T-helper 1 cell (primary cell): ENCODE results near the gene ATG9A.
A peak's percentile ranks its signal among the peaks of the same experiment; 100 is the strongest.

Experiments
- DNase-seq, 5 donors: peaks; one replicate each; pipeline ENCODE4 v3.0.0-alpha.2; 2012 to 2020

The ATG9A gene

DNA sequence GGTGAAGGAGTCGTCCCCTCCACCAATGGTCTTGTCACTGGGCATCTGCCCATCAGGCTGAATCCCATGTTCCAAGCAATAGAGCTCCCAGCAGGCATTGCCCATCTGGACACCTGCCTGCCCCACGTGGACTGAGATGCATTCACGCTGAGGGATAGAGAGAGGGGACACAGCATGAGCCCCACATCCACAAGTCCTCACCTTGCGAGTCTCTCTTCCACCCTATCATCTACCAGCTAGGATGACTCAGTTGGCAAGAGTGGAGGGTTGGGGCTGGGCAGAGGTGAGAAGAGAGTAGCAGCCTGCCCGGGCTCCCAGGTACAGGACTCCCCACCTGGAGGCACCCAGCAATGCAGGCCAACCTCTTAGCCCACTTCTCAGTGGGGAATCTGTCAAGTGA, 22.6 kb upstream of the ATG9A start:
- DNase-seq, result peak in 1 of 5 donors; percentile 39

GRCh38 chr2:219251656-219252055, 22.2 kb upstream of the ATG9A start:
- DNase-seq, result no peak

GRCh38 chr2:219250049-219250781, 20.8 kb upstream of the ATG9A start:
- DNase-seq, result peak in 1 of 5 donors; percentile 30

DNA sequence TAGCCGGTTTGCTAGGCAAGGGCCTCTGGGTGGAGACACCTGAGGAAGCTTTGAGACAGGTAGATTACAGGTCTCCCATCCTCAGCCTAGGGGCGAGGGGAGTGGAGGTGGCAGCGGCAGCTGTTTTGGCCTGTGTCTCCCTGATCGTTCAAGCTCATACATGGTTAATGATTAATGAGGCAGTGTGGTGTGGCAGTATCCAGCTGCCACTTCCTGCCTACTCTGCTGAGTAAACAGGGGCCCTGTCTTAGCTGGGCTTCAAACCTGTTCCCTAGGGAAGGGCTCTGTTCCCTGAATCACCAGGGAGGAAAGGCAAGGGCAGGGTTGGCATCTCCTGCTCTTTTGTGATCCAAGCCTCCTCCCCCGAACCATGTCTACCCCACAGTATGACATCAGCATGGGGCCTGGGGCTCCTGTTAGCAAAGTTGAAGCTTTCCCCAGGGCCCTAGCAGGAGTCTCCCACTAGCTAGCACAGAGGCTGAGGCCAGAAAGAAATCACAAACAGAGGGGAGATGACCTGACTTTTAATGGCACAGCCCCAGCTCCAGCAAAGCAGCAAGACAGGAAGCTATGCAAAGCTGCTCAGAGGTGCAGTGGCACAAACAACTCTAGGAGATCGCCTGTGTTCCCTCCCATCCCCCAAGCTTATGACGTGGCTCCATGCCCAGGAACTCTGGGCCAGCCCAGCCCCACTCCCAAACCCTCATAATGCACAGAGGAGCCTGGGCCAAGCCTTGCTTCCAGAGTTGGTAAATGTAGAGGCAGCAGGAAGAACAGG, 20.0 kb upstream of the ATG9A start:
- DNase-seq, result peak in 2 of 5 donors; percentile 36 to 80

GRCh38 chr2:219248845-219249202, 19.4 kb upstream of the ATG9A start:
- no peak for DNase-seq

- peak; percentile 23 to 87 (median 44) for DNase-seq
Observed at GRCh38 chr2:219247678-219248642, 18.5 kb upstream of the ATG9A start.

DNA sequence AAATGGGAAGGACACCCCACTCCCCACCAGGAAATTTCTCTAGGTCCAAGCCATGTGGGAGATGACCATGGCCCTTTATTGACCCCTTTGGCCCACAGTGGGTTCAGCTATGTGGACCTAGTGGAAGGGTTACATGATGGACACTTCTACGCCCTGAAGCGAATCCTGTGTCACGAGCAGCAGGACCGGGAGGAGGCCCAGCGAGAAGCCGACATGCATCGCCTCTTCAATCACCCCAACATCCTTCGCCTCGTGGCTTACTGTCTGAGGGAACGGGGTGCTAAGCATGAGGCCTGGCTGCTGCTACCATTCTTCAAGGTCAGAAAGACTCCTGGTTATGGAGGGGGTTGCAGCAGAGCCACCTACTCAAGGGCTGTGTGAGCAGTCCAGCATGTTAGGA, 17.1 kb upstream of the ATG9A start:
- peak in 1 of 5 donors; percentile 4 for DNase-seq

- DNase-seq, result peak in 1 of 5 donors; percentile 29
Observed at GRCh38 chr2:219245899-219246230, 16.4 kb upstream of the ATG9A start.

GRCh38 chr2:219245148-219245898, 15.9 kb upstream of the ATG9A start, which contains the start of the genes GLB1L and STK16:
Gene GLB1L, minus strand, starts transcription at chr2:219245444. Its CDS starts 1,871 bp downstream, at chr2:219243573.
Gene STK16, plus strand, starts transcription at chr2:219245479. Its CDS starts 521 bp downstream, at chr2:219246000.
- peak; percentile 62 to 95 (median 77) for DNase-seq

DNA sequence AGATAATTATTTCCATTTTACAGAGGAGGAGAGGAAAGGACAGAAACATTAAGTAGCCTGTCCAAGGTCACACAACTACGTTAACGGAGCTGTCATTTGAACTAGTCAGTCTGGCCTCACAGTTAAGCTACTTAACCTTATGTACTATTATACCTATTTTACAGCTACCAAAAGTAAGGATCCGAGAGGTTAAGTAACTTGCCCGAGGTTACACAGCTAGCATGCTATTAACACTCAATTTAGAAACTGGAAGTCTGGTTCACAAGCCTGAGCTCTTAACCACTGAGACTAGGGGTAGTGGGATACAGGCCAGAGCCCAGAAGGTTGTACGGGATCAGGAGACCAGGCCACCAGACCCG, 15.3 kb upstream of the ATG9A start:
- DNase-seq, result no peak

DNA sequence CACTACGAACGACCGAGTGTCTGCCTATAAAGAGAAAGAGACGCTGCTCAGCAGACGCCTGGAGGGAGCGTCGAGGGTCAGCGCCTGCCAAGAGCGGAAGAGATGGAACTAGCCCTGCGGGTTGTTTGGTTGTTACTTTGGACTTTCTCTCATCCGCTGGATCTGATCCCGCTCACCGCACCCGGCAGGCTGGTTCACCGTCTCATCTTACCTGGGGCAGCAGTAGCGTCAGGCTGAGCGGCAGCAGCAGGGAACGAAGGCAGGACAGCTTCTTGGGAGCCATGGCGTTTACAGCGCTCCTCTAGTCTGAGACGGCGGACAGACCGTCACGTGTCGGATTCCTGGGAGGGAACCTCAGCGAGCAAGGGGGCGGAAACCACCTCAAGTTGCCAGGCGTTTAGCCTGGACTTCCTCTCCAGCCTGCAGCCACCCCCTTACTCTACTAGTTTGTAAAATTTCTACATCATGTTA, 13.9 kb upstream of the ATG9A start:
- no peak for DNase-seq

GRCh38 chr2:219234331-219234730, 4.9 kb upstream of the ATG9A start:
- no peak for DNase-seq

DNA sequence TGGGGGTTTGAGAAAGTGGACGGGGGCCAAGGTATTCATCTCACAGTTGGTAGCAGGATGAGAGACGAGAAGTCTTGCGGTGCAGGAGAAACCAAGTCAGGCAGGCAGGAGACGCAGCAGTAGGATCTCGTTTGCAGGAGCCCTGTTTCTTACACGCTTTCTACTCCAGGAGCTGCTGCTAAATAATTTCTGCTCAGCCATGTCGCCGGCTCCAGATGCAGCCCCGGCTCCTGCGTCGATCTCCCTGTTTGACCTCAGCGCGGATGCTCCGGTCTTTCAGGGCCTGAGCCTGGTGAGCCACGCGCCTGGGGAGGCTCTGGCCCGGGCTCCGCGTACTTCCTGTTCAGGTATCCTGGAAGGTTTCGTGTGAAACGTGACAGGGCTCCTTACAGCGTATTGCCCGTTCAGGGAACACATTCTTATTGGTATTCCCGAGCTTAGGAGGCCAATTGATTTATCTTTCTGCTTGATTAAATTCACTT, 664 bp upstream of the ATG9A start:
- DNase-seq, result peak in 2 of 5 donors; percentile 33 to 56

GRCh38 chr2:219228911-219229304, 528 bp downstream of the ATG9A start:
- no peak for DNase-seq

DNA sequence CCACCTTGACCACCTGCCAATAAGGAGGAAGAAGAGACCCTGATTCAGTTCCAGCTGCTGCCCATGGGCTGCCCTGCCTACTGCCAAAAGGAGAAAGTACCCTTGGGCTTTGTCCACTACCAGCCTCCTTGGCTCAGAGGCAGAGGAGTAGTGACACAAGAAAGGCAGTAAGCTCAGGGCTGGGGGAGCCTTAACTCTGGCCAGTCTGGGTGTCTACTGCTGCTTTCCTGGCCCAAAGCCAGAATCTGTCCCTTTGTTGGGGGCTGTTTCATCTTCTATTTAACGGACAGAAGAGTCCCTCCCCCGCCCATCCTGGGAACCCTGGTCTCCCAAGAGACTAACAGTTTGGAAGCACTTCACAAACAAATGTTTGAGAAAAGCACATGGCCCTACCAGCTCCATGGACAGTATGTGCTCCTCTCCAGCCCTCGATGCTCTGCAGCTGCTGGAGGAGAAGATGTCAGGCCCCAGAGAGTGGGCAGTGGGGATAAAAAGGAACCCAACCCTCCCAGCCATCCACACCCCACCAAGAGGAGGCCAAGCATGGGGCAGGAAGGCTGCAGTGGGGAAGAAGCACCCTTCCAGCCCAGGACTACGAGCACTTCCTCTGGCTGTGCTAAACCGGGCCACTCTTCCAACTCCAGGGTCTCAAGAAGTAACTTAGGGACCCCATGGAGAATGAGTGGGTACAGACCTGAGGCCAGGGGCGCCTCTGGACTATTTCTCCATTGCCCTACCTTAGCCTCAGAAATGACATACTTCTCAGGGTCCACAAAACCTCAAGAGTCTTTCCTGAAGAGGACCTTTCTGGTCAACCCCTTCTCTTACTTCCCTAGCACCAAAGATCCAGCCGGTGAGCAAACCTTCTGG, 1.2 kb downstream of the ATG9A start:
- no peak for DNase-seq

- no peak for DNase-seq
Observed at GRCh38 chr2:219225350-219225749, 4.1 kb downstream of the ATG9A start.

GRCh38 chr2:219223831-219224610, 5.4 kb downstream of the ATG9A start:
- no peak for DNase-seq

DNA sequence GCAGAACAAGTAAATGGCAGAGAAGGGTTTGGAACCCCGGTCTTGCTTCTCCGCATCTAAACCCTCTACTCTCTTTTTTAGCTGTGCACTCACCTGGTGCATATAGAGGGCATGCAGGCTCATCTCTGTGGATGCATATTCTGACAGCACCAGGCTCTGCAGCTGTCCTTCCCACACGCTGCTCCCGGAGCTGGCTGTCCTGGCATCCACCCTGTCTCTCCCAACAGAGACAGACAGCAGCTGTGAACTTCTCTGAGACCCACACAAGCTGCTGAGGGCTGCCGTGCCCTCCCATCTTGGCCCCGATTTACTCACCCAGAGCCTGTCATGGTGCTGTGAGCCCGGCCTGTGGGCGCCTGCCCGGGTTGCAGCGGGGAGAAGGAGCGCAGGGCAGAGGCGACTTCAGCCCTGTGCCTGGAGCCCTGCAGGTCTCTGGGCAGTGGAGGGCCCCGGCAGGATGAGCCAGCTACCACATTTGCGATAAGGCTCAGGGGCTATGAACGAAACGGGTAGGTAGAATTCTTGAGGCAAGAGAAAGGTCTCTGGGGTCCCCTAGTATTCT, 7.4 kb downstream of the ATG9A start:
- no peak for DNase-seq

- DNase-seq, result no peak
Observed at GRCh38 chr2:219220652-219221402, 8.6 kb downstream of the ATG9A start.
